GM15510 (cell line): ENCODE results near the gene DENND1C.
A peak's percentile ranks its signal among the peaks of the same experiment; 100 is the strongest.

Experiments used
- POLR2A ChIP-seq: IDR thresholded peaks from 3 replicates; pipeline ENCODE4 v1.6.1; 2011; ENCODE audit warnings: borderline replicate concordance; ENCODE audit not compliant: insufficient read length; ENCODE audit errors: extremely low read depth

Gene DENND1C

GRCh38 chr19:6475321-6476108 lies 6.1 kb downstream of the DENND1C start:
- no peak for TF ChIP-seq POLR2A

- no peak for TF ChIP-seq POLR2A
Measured at GRCh38 chr19:6473647-6474046, 7.9 kb downstream of the DENND1C start.

DNA sequence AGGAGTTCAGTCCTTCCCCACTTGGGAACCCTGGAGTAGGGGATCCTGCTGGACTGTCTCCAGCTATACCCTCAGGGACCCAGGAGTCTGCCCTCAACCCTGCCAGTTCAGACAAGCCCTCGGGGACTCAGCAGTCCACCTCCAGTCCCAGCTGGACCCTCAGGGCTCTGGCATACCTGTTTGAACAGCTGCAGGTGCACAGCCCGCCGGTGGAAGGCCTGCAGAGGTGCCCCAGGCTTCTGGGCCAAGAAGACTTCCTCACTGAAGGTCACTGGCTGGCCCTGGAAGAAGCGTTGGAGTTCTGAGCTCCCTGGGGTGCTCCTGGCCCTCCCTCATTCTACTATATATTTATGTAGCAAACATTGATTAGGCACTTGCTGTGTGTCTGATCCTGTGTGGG lies 8.9 kb downstream of the DENND1C start:
- no peak for TF ChIP-seq POLR2A

- TF ChIP-seq POLR2A = no peak
Measured at GRCh38 chr19:6471076-6471475, 10.5 kb downstream of the DENND1C start.

DNA sequence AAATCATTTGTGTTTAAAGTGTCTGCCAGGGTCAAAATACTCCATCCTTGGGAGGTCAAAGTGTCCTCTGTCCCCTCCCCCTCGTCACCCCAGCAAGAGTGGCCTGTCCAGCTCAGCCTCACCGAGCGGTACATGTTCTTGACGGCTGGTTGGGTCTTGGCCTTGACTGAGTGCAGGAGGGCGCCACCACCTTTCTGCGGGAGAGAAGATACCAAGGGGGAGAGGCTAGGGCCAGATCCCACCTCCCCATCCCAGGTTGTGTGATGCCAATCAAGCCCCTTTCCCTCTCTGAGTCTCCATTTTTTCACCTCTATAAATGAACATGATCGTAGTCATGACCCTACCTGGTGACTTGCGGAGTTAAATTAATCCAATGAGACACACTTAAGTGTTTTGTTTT lies 11.4 kb downstream of the DENND1C start:
- TF ChIP-seq POLR2A = no peak

DNA sequence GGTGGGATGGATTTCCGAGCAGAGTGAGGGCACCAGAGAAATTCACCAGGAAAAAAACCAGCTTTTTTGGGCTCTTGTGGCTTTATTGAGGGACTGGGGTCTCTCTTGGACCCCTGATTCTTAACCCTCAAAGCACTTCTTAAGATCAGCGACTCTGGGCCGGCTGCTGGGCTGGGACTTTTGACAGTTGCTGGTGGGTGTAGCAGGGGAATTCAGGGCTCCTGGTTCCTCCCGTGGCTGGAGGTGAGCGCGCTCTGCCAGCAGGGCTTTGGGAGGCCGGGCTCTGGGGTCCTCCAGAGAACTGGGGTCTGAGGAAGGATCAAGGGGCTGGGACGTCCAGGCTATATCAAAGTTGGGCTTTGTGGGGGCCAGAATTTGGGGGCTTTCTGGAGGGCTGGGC lies 14.2 kb downstream of the DENND1C start:
- TF ChIP-seq POLR2A = no peak

- TF ChIP-seq POLR2A = peak; percentile 28
Measured at GRCh38 chr19:6466526-6467248, 14.9 kb downstream of the DENND1C start.

GRCh38 chr19:6465663-6466062 lies 15.9 kb downstream of the DENND1C start:
- no peak for TF ChIP-seq POLR2A

- no peak for TF ChIP-seq POLR2A
Measured at GRCh38 chr19:6465006-6465405, 16.6 kb downstream of the DENND1C start.

- TF ChIP-seq POLR2A = no peak
Measured at GRCh38 chr19:6464070-6464873, 17.3 kb downstream of the DENND1C start, which contains the start of gene CRB3. Gene CRB3 (plus strand): TSS chr19:6464271. CDS start chr19:6464702, 431 bp downstream.

DNA sequence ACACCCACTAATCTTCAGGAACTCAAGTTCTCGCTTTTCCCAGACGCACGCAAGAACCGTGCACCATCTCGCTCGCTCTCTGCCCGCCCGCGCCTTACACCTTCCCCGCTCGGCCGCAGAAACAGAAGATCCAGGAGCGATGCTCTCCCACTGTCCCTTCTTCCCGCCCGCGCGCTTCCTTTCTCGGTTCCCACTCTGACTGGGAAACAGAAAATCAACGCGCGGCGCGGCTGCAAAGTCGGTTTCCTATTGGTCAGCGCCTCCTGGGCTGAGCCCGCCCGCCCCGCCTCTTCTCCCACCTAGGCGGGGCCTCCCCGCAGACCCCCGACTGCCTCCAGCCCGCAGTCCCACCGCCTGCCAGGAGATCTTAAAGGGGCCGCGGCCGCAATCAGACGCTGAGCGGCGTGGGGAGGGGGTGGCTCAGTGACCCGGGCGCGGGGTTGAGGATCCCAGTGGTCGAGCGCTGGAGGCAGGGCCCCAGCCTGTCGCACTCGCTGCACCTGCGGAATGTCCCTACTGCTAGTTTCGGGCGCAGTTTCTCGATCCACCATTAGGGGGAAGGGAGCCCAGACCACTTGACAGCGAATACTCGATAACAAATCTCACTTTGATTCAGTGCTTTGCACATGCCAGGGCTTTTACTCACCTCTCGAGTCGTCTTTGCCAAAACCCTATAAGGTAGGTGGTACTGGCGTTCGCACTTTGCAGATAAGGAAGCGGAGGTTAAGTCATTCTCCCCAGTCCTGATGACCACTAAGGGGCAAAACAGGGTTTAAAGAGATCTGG lies 21.3 kb downstream of the DENND1C start:
- TF ChIP-seq POLR2A = peak; percentile 60

GRCh38 chr19:6459262-6460098 lies 22.1 kb downstream of the DENND1C start, which contains the start of gene SLC25A23:
Gene SLC25A23 (minus strand): TSS chr19:6459792. CDS start chr19:6459628, 164 bp downstream.
- TF ChIP-seq POLR2A = peak; percentile 61

GRCh38 chr19:6458695-6459261 lies 22.8 kb downstream of the DENND1C start:
- TF ChIP-seq POLR2A = no peak
